GM15510 (cell line): ENCODE results near the gene PDE6G.
A peak's percentile ranks its signal among the peaks of the same experiment; 100 is the strongest.

Source experiments
- POLR2A ChIP-seq: IDR thresholded peaks from 3 replicates; pipeline ENCODE4 v1.6.1; 2011; ENCODE audit warnings: borderline replicate concordance; ENCODE audit not compliant: insufficient read length; ENCODE audit errors: extremely low read depth

PDE6G gene

DNA sequence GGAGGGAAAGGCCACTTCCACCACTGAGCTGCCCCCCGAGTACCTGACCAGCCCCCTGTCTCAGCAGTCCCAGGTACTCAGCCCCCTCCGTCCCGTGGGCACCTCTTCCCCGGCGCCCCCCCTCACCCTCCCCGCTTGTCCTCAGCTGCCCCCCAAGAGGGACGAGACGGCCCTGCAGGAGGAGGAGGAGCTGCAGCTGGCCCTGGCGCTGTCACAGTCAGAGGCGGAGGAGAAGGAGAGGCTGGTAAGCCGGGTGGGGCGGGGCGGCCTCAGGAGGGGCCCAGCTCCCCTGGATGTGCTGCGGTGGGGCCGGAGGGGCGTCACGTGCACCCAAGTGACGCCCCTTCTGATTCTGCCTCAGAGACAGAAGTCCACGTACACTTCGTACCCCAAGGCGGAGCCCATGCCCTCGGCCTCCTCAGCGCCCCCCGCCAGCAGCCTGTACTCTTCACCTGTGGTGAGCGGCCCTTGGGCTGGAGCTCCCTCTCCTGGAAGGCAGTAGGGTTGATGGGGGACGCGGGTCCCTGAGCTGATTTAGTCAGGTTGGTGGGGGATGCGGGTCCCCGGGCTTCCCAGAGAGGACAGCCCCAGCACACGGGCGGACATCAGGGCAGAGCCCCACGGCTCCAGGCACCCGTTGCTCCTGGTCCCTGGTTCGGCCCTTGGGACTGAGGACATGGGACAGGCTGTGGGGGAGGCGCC is 37.3 kb upstream of the PDE6G start:
- TF ChIP-seq POLR2A = no peak

- TF ChIP-seq POLR2A = no peak
Measured at GRCh38 chr17:81691608-81692007, 35.3 kb upstream of the PDE6G start.

DNA sequence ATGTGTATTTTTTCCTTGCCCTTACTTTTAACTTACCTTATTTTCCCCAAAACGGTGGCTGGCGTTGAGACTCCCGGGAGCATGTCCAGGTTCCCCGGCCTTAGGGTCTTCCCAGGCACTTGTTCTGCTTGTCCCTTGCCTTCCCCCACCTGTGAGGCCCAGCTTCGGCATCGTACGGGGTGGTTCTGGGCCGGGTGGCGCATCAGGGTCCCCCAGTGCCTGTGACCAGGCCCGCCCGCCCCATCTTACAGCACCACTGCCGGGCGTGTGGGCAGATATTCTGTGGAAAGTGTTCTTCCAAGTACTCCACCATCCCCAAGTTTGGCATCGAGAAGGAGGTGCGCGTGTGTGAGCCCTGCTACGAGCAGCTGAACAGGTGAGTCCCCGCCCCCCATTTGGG is 34.9 kb upstream of the PDE6G start:
- no peak for TF ChIP-seq POLR2A

GRCh38 chr17:81690549-81690948 is 34.2 kb upstream of the PDE6G start:
- TF ChIP-seq POLR2A = no peak

GRCh38 chr17:81690066-81690465 is 33.7 kb upstream of the PDE6G start:
- no peak for TF ChIP-seq POLR2A

DNA sequence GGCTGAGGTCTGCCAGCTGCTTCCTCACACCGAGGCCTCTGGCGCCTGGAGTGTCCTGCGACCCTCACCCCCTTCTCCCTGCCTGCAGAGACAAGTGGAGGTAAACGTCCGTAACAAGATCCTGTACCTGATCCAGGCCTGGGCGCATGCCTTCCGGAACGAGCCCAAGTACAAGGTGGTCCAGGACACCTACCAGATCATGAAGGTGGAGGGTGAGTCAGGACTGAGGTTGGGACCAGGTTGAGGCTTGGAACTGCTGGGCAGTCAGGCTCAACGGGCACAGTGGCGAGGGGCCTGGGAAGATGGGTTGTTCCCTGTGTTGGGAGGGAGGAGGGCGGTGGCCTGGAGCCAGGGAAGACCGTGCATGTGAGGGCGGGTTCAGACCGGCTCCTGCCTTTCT is 32.3 kb upstream of the PDE6G start:
- TF ChIP-seq POLR2A = no peak

DNA sequence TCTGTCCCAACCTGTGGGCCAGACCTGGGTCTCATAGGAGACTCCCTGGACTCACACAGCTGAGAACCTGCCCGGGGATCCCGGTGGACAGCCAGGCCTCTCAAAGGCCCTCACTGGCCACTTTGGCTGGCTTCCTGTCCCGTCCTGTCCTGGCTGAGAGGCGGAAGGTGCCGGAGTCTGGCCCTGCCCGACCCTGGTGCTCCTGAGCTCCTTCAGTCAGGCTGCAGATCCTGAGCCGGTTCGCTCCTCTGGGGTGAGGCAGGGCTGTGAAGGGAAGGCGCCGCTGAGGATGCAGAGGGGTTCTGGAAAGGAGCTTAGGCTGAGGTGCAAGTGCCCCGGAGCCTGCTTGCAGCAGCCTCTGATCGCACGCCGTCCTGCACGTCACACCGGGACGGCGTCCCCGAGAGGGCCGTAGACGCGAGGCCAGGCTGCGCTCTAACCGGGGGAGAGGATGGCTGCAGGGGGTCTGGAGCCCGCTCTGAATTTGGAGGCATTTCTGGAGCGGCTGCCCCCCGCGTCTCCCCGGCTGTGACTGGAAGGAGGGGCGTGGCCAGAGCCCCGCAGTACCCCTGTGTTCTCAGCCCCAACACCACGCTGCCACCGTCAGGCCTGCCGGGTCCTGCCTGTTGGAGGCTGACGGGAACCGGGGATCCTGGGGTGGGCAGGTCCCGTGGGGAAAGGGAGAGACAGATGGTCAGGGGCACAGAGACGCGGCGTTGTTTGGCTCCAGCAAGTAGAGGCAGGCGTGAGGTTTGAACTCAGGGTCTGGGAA is 31.6 kb upstream of the PDE6G start:
- no peak for TF ChIP-seq POLR2A

DNA sequence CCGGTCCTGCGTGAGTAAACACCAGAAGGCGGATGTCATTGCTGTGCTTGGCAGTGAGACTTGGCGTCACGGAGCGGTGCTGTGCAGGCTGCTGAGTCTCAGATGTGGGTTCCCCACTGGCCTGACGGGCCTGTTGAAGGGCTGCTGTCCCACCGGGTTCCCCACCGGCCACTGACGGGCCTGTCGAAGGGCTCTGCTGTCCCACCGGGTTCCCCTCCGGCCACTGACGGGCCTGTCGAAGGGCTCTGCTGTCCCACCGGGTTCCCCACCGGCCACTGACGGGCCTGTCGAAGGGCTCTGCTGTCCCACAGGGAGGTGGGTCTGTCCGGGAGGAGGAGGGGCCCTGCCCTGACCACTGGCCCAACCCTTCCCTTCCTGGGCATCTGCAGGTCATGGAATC is 30.3 kb upstream of the PDE6G start:
- no peak for TF ChIP-seq POLR2A

DNA sequence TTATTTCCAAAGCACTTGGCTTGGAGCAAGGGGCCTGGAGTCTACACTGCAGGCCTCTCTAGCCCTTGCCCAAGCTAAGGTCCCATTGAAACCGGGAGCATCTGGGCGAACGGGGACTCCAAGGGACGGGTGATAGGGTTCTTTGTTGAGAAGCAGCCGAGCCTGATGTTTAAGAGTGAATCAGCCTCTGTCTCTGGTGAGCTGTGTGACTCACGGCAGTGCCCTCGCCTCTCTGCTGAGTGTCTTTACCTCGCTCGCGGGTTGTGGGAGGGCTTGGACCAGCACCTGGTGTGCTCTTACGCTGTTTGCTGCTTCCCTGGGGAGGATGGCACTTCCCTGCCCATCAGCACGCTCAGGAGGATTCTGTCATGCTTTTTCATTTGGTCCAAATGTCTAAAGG is 28.8 kb upstream of the PDE6G start:
- no peak for TF ChIP-seq POLR2A

DNA sequence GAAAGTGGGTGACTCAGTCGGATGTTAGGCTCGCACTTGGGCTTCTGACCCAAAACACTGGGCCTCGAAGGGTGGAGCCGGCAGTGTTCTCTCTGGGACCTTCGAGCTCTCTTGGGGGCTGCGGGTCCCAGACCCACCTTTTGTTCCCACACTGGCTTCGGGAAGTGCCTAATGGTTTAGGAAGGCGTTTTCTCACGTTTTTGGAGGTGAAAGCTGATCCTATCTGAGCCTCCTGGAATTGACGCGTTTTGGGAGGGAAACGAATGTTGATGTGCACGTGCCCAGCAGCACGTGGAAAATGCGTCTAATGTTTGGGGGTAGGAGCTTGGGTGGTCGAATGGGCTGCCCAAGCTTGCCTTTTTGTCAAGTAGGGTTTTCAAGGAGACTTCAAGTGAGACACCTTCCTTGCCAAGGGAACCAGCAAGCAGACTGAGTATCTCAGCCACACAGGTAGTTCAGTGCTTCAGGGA is 28.1 kb upstream of the PDE6G start:
- no peak for TF ChIP-seq POLR2A

- TF ChIP-seq POLR2A = peak; percentile 72
Measured at GRCh38 chr17:81683584-81684441, 27.5 kb upstream of the PDE6G start, which contains the start of the genes ARL16 and HGS. ARL16 (minus strand) TSS chr17:81683797; CDS start chr17:81683753, 44 bp downstream. HGS (plus strand) TSS chr17:81684011; CDS start chr17:81684067, 56 bp downstream.

DNA sequence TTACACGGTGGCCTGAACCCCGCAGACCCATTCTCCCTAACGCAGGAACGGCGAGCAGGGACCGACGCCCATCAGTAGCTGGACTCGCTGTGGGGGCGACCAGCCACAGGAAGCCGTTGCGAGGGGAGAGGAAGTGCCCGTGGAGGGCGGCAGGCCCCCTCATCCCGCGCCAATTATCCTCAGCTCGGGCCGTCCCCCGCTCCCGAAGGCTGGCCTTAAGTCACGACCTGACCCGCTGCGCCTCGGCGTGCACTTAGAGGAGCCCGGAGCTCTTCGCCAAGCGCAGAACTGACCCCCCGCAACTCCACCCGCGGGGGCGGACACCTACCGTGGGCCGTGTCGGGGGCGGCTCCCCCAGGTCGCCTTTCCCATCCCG is 26.9 kb upstream of the PDE6G start:
- no peak for TF ChIP-seq POLR2A

DNA sequence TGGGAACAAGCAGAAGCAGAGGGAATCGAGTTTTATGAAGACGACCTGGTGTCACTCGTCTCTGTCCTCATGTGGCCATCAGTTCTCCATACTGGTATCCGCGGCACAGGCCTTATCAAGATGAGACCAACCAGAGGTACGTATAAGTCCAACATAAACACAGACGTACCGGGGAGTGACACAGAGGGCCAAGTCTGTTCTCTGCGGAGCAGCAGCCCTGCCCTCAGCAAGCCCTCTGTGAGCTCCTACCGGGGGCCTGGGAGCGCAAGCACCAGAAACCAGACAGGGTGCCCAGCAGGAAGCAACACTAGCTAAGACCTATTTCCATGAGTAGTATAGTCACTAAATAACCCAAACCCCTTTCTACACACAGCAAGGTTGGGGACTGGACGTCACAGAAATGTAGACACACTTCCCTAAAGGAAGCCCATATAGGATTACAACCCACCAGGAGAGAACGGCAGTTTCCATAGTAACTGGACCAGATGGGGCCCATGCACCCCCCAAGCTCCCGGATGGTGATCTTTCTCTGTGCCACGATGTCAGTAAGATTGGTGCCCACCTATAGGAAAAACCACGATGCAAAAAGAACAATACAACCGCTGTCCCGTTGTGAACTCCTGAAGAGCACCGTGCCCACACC is 26.3 kb upstream of the PDE6G start:
- no peak for TF ChIP-seq POLR2A

- no peak for TF ChIP-seq POLR2A
Measured at GRCh38 chr17:81681672-81682071, 25.3 kb upstream of the PDE6G start.
